Neural cell (in vitro differentiated cells): Measurements from ENCODE around the gene SETBP1.

Experiments used
- EP300 ChIP-seq: fragments of 450-650 bp; conservative IDR thresholded peaks from 2 replicates; pipeline ENCODE4 v1.6.1; 2014; ENCODE audit warnings: antibody characterized with exemption, mild to moderate bottlenecking, moderate library complexity; ENCODE audit not compliant: poor library complexity, severe bottlenecking
- EZH2 ChIP-seq: fragments of 200-600, 300-800 bp; shearing (Covaris generic), sonication (generic); IDR thresholded peaks from 2 replicates; pipeline ENCODE4 v1.6.1; 2014; ENCODE audit warnings: antibody characterized with exemption, low read length, borderline replicate concordance, mild to moderate bottlenecking; ENCODE audit not compliant: insufficient read depth, poor library complexity, severe bottlenecking
- MXI1 ChIP-seq: fragments of 450-650 bp; conservative IDR thresholded peaks from 2 replicates; pipeline ENCODE4 v1.6.1; 2014; ENCODE audit warnings: antibody characterized with exemption, mild to moderate bottlenecking; ENCODE audit not compliant: poor library complexity, severe bottlenecking
- RAD21 ChIP-seq: fragments of 450-650 bp; conservative IDR thresholded peaks from 2 replicates; pipeline ENCODE4 v1.6.1; 2014; ENCODE audit warnings: antibody characterized with exemption, mild to moderate bottlenecking, moderate library complexity
- SMC3 ChIP-seq: fragments of 450-650 bp; conservative IDR thresholded peaks from 2 replicates; pipeline ENCODE4 v1.6.1; 2014; ENCODE audit warnings: antibody characterized with exemption, mild to moderate bottlenecking, moderate library complexity; ENCODE audit not compliant: poor library complexity
- TAF1 ChIP-seq: IDR thresholded peaks from 2 replicates; pipeline ENCODE4 v1.6.1; 2012; ENCODE audit warnings: low read depth
- TF ChIP-seq, protein P1 (sequence below): fragments of 450-650 bp; IDR thresholded peaks from 2 replicates; pipeline ENCODE4 v1.5.1; 2014; ENCODE audit warnings: antibody characterized with exemption, mild to moderate bottlenecking, moderate library complexity; ENCODE audit not compliant: poor library complexity, severe bottlenecking

DNA sequence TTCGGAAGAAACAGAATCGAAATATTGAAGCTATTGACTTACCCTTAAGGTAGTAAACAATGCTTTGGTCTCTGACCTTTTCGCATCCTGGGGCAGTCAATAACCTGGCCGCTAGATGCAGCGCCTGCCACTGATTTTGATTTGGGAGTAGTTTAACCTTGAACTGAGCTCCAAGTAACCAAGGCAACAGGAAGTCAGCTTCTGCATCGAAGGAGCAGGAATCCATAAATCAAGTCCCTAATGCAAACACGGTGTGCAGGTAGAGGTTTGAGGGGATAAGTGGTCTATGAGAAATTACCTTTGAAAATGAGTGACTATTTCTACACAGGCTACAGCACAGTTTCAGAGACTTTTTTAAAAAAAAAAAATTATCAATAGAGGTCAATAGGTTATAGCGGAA lies 353.5 kb downstream of the SETBP1 start:
- TF ChIP-seq, protein P1, sequence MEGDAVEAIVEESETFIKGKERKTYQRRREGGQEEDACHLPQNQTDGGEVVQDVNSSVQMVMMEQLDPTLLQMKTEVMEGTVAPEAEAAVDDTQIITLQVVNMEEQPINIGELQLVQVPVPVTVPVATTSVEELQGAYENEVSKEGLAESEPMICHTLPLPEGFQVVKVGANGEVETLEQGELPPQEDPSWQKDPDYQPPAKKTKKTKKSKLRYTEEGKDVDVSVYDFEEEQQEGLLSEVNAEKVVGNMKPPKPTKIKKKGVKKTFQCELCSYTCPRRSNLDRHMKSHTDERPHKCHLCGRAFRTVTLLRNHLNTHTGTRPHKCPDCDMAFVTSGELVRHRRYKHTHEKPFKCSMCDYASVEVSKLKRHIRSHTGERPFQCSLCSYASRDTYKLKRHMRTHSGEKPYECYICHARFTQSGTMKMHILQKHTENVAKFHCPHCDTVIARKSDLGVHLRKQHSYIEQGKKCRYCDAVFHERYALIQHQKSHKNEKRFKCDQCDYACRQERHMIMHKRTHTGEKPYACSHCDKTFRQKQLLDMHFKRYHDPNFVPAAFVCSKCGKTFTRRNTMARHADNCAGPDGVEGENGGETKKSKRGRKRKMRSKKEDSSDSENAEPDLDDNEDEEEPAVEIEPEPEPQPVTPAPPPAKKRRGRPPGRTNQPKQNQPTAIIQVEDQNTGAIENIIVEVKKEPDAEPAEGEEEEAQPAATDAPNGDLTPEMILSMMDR, result no peak
- TF ChIP-seq SMC3 (no peak), RAD21 (no peak), EP300 (no peak), MXI1 (no peak), TAF1 (no peak), EZH2 (no peak)
